ENCODE measurements around the gene TMOD4.

Gene TMOD4

DNA sequence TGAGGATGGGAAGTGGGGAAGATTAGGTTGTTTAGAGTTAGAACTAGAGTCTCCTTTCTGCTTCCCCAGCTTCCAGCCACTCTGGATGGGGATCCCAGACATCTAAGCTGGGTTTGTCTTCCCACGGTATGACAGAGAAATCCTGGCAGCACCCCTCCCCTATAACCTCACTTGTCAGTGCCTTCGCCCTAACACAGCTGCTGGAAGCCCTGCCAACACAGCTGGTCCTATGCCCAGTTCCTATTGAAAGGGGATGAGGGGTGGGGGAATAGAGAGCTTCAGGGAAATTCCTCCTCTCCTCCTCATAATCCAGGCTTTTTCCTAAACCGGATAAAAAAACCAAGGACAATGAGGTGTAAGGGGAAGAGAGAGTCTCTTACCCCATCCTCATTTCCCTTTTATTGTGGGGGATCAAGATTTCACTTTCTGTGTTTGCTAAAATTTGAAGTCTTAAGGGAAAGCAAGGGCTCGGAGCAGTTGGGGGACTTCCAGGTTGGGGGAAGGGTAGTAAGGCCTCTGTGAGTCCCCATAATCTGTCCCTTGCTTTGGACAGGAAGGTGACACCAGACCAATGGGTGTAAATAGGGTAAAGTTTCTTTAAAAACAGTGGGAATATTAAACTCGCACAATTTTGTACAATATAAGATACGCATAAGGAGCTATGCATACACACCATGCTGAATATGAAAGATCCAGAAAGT is 590 bp downstream of the TMOD4 start:
- DNase-seq = peak; percentile 54

DNA sequence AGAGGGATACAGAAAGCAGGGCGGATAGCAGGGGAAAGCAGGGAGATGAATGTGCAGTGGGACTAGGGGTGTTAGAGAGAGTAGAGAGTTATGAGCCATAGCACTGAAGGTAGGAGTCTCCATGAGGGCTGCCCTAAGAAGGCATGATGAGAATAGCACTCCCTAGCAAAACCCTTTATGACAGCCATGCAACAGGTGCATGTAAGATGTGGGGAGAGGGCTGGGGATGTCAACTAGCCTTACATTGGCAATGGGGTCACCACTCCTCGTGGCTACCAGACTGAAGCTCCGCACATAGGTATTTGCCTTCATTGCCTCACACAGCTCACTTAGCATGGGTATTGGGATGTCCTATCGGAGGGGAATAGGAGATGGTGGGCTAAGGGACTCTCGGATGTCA is 4.6 kb downstream of the TMOD4 start:
- no peak for DNase-seq

DNA sequence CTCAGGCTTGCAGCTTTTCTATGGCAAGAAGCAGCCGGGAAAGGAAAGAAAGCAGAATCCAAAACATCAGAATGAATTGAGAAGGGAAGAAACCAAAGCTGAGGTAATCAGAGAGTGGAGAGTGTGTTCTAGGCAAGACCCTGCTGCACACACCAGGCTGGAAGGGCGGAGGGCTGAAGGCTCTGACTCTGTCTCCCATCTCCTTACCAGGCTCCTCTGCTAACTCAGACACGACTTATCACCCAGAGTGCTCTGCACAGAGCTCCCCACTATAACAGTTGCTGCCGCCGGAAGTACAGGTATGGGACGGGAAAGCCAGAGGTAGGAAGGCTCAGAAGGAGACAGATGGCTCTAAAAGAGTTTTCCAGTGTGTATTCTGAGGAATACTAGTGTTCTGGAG is 8.7 kb downstream of the TMOD4 start:
- no peak for DNase-seq

DNA sequence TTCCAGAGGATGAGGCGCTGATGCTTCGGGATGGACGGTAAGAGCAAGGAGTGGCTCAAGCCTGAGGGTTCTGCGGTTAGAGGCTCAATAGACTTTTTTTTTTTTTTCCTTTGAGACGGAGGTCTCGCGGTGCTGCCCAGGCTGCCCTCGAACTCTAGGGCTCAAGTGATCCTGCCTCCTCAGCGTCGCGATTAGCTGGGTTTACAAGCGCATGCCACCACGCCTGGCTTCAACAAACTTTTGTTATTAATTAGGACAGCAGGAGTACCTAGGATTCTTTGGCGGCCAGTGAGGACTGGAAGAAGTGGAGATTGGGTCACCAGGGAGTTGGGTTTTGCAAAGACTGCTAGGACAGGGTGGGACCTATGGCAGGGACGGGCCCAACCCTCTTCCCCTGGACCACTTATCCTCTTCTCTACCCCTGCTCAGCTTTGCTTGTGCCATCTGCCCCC is 9.2 kb downstream of the TMOD4 start:
- DNase-seq = no peak

DNA sequence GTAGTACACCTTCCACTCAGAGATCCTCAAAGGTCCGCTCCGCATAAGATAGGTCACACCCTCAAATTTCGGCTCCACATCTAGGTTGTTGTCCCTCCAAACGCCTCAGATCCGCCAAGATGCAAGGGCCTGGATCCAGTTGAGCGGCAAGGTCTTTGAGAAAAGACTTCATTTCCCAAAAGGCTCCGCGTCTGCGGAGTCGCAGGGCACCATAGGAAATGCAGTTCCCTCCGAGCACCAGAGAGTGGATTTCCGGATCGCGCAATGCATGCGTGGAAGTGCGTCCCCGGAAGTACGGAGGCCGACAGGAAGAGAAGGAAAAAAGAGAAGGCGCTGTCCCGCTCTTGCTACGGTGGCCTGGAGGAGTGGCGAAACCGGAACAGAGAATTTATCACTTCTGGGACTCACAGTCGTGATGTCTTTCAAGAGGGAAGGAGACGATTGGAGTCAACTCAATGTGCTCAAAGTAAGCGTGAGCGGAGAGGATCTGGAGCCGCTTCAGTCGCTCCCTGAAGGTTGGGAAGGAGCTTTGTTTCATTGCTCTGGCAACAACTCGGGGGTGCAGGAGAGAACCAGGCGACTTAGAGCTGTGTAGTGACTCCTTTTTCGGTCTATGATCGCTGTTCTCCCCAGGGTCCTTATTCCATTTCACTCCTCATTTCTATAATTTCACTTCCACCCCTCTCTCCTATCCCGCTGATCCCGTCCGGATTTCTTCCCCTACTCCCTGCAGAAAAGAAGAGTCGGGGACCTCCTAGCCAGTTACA is 9.9 kb downstream of the TMOD4 start, which contains the start of the genes LYSMD1 and SCNM1:
LYSMD1 (minus strand) TSS at position 165 of the 767 bp plus-strand sequence. CDS start 644 bp downstream, outside the sequence.
SCNM1 (plus strand) TSS at position 407 of the 767 bp plus-strand sequence; CDS start at position 416, 9 bp downstream.
- DNase-seq = peak; percentile 99

DNA sequence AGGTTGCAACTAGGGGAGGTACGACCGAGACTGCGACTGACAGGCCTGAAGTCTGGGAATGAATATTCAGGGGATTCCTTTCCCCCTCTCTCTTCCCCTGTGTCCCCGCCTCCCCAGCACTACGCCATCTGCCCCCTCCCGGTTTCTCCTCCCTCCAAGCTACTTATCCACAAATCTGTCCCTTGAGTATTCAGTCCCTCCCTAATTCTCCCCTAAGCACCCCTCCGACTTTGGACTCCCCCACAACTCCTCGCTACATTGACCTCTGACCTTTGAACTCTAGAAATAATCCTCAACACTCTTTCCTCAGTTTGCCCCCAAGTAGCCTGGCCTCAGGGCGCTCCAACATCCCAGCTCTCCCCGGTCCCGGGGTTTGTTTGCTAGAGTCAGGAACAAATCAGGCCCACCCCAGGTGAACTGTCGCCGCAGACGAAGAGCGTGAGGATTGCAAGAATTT is 10.5 kb downstream of the TMOD4 start:
- DNase-seq = peak; percentile 79

DNA sequence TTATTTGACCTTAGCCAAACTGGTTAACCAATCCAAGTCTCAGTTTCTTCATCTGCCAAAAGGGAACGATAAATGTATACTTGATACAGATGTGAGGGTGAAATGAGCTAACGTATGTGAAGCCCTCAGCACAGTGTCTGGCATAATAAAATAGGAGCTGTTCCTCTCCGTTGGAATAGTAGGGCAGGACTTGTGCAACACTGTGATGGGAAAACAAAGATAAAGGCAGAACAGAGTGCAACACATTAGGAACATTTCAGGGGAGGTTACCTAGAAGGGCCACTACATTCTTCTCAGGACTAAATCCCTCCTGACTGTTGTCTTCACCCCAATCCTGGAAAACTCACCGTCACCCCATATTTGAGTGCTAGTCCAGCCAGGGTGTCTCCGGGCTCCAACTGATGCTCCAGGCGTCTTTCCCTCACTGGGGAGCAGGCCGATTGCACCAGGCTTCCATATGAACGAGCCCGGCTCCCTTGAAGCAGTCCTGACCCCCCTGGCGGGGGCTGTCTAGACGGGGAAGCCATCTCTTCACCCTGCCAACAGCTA is 11.0 kb downstream of the TMOD4 start:
- no peak for DNase-seq

DNA sequence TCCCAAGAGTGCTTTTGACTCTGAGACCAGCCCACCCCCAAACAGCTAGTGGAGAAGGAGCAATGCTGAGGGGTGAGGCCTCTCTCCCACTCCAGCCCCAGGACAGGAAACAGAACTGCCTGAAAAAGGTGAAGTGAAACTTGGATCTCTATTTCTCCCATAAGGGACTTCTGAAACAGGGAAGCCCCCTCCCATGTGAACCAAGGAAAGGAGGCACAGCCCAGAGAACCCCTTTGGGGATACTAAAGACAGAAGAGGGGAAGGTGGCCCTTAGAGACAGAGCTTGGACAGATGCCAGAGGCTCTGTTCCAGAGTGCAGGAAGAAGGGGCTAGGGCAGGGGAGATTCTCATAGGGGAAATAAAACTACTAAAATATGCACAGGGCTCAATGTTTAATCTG is 16.4 kb downstream of the TMOD4 start:
- DNase-seq = no peak

DNA sequence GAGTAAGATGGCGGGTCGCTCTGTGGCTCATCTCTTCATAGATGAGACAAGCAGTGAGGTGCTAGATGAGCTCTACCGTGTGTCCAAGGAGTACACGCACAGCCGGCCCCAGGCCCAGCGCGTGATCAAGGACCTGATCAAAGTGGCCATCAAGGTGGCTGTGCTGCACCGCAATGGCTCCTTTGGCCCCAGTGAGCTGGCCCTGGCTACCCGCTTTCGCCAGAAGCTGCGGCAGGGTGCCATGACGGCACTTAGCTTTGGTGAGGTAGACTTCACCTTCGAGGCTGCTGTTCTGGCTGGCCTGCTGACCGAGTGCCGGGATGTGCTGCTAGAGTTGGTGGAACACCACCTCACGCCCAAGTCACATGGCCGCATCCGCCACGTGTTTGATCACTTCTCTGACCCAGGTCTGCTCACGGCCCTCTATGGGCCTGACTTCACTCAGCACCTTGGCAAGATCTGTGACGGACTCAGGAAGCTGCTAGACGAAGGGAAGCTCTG is 17.0 kb downstream of the TMOD4 start:
- no peak for DNase-seq

DNA sequence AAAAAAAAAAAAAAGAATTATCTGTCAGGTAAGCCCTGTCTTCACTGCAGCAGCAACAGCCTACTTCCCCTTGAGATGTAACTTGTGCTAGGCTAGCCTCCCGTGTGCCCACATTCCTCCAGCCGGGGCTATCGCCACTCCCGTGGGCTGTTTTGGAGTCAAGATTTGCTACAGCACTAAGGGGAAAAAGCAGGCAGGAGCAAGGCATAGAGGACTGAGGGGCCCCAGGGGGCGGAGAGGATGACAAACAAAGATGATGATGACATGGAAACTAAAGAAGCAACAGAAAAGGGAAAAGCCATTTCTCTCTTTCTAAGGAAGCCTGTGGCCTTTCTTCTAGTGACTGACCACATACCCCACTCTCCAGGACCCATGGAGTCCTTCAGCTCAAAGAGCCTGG is 17.5 kb downstream of the TMOD4 start:
- no peak for DNase-seq

DNA sequence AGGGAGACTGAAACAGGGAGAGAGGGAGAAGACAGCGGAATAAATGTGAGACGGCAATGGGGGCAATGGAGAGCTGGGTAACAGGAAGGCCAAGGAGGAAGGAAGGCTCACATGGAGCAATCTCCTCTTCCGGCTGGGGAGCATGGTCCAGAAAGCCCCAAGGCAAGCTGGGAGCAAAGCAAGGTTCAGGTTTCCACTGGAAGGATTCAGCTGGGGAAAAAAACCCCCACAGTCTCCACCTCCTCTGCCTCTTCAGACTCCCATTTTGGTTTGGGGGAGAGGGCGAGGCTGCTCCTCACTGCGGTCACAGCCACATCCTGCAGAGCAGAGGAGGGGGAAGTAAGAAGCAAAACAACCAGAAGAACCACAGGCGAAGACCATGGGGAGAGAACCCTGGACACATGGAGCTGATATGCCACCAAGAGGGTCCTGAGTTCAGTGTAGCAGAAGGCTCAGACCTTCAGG is 18.7 kb downstream of the TMOD4 start:
- no peak for DNase-seq

DNA sequence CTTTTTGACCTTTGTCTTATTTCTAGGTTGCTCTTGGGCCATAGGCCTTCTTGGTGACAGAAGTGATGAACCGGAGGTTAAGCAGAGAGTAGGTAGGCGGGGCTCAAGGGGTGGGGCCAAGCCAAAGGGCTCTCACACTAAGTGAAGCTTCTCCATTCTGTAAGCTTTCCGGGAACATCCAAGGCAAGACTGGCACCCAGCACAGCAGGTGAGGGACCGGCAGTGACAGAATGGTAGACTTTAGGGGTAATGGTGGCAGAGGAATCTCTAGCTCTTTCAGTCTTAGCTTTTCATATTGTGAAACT is 19.3 kb downstream of the TMOD4 start, which contains the start of gene TNFAIP8L2:
TNFAIP8L2 (plus strand) TSS at position 135 of the 305 bp plus-strand sequence. CDS start 2,049 bp downstream, outside the sequence.
- DNase-seq = no peak

DNA sequence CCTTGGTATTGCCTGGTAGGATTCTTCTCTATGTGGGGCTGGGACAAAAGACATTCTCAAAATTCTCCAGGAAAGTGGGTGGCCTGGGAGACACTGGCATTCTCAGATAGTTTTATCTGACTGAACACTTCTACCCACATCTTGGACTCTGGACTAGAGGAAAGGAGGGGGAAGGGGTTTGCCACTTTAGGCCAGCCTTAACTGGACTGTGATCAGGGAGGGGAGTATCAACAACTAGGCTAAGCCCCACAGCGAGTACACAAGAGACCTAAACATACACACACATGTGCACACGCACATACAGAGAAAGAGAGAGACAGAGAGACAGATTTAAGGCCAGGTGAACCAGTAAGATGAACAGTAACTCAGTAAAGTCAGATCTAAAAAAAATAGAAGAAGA is 28.1 kb downstream of the TMOD4 start:
- DNase-seq = no peak

DNA sequence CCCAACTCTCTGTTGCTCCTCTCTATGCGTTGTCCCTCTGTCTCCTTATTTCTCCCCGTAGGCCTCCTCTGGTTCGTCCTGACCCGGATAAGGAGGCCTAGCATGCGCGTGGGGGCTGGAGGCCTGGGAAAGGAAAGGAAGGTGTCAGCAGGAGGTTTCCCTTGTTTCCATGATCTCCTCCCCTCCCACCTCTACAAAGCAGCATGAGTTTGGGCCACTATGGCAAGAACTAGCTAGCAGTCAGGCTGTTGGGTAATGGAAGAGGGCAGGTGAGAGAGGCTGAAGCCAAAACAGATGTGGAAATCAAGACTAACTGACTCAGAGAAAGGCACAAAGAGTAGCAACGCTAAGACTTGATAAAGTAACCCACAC is 28.7 kb downstream of the TMOD4 start:
- DNase-seq = no peak

DNA sequence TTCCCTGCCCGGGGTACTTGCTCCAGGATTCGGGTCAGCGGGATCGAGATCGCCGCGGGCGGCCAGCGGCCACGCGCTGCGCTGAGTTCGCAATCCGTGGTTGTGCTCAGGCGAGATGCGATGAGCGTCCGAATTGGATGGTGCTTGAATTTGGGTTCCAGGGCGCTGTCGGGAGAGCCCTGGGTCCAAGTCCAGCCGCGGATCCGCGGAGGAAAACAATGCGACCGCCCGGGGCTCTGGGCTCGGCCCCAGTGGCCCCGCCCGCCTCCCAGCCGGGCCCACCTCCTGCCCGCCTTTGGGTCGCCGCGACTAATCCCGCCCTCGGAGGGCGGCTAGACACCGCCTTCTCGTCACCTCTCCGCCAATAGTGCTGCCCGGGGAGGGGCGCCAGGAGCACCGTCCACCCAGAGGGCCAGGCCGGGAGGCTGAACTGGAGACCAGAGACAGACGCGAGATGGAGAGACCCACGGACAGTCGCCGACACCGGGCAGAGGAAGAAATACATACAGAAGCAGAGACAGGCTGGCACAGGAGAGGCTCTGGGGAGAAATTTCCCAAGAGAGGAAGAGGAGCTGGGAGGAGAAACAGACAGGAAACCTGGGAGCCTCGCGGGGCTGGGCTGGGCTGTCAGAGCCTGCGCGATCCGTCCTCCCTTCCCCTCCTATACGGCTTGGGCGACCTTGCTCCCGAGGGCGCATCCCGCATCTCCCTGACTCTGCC is 29.2 kb downstream of the TMOD4 start, which contains the start of gene SEMA6C:
SEMA6C (minus strand) TSS at position 220 of the 720 bp plus-strand sequence. CDS start 4,010 bp downstream, outside the sequence.
- peak; percentile 95 for DNase-seq

DNA sequence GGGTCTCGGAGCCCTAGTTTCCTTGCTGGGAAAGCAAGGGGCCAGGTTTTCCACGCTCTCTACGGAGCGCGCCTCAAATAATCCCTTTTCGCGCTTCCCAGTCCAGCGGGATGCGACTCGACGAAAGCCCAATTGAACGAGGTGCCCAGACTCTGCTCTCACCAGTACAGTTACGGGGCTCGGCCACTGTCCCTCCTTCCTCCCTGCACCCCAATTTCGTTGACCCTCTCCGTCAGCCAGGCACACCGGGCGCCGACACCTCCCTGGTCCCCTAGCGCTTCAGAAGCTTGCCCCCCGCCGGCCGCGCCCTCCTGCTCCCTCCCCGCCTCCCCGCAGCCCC is 29.7 kb downstream of the TMOD4 start:
- no peak for DNase-seq

DNA sequence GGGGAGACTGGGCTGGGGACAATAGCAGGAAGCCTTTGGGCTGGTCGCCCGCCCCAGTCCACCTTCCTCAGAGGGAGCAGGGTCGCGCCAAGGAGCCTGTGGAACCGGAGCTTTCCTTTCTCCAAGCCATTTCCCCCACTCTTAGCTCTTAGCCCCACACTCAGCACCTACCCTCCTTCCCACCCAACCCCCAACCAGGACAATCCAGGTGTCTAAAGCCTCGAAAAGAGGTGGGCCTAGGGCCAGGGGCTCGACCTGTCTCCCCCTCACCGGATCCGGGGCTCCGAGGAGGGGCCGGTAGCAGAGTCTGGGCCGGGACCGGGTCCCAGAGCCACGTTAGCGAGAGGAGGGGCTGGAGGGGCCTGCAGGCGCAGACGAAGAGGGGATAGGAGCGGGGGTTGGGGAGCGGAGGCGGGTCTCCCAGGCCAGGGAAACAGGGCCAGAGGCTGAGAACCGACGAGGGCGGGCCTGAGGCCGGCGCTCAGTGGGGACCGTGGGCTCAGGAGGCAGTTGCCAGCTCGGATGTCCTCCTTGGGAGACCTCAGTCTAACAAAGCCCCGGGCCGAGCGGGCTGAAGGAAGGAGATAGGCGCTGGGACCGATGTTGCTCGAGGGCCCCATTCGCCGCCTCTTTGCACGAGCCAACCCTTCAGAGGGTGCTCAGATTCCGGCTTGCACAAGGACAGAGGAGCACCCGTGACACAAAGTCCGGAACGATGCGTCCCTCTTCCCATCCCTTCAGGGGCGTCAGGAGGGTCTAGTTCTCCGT is 30.3 kb downstream of the TMOD4 start:
- peak; percentile 32 for DNase-seq

DNA sequence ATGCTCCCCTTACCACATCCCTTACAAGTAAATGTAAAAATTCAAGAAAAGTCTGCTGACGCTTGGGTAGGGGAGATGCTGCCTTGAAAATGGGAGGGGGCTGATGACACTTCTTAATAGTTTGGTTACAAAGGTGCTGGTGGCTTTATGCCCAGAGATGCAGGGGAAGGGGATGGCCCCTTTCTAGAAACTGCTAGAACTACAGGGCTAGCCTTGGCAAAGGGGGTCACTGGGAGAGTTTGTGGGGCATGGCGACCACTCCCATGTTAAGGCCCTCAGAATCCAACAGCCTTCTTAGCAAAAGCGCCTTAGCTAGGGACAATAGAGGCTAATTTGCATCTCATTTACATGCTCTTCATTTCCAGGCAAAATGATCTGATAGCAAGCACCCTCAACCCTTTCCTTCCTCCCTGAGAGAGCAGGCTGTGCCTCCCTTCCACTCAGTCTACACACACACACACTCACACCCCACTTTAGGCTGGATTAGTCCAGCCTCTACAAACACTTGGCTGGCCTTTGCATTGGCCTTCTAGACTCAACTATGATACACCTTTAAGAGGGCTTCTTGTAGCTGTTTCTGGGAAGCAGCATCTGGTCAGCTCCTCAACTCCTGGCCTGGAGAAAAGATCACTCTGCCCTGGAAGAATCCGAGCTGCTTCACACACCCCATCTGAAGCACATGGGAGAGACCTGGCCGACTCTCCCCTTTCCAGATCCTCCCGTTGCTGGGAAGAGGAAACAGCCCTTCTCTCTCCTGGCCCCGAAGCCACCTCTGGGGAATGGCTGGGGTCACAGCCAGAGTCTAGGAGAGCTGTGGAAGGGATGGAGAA is 31.1 kb downstream of the TMOD4 start:
- DNase-seq = no peak

DNA sequence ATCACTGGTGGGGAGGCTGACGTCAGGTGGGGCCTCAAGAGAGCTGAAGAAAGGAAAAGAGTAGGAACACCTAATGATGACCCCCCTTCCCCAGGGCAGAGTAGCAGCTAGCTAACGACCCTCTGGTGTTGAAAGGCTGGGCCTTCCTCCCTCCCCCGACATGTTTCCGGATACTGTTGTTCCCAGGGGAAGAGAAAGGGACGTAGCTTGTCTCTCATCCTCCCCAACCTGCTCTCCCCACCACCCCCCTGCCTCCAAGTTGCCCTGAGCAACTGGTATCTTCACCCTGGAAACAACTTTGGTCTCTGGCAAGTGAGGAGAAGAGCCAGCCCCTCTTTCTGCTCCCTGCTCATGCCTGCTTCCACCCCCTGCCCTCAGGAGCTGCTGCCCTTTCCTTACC is 31.8 kb downstream of the TMOD4 start:
- no peak for DNase-seq

DNA sequence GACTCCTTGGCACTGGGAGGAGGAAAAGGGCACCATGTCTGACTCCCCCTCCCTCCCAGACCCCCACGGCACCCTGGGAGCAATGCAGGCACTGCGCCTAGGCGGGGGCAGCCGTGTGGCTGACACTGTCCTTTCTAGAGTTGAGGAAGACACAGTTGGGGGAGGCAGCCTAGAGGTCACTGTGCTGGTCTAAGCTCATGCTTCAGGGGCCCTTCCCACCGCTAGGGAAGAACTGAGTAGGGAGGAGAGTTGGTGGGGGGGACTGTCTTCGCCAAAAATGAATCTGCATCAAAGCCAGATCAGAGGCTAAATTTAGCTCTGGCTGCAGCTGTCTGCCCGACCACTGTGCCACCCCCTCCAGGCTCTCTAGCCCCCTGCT is 32.7 kb downstream of the TMOD4 start:
- DNase-seq = no peak

DNA sequence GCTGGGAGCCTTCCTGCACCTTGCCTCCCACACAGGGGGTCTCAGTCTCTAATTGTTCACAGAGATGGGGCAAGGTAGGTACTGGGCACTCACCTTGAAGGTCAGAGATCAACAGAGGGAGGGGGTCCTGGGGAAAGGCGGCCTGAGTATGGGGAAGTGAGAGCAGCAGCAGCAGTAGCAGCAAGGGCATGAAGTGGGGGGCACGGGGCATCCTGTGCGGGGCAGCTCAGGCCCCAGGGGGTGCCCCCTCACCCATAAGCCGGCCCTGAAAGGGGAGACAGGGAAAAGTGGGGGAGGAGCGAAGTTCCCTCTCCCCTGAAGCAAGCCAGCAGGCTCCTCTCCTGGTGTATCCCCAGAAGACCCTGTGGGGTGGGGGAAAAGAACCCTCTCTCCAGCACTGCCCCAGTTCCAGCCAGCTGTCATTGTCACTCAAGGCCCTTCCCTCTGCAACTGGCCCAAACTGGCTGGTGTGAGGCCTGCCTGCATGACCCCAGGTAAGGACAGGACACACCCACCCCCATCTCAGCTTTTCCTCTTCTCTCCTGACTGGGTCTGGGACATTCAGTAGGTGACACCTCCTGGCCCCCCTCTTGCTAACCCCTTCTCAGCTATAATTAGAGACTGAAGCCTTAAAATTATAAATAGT is 33.2 kb downstream of the TMOD4 start:
- DNase-seq = no peak

Measured in NCI-H1092 treated with DMSO at 0.1 percent for 48 hours (cell line).